Hematopoietic multipotent progenitor cell treated with erythropoietin and hydrocortisone succinate and interleukin-3 and kit ligand, for 8 days (in vitro differentiated cells): Measurements from ENCODE around the gene TYRP1.
"Not testable (repeated sequence)": the region's sequence is repeated elsewhere in the genome, so short reads cannot be mapped to it uniquely, and the experiment has no call there.

Experiments used
- DNase-seq: peaks from one replicate; pipeline ENCODE4 v3.0.0-alpha.2; 2015

The TYRP1 gene

GRCh38 chr9:12693141-12693540, at the start of gene TYRP1:
Gene TYRP1 (plus strand): TSS chr9:12693385. CDS start chr9:12693997, 612 bp downstream.
- no peak for DNase-seq

GRCh38 chr9:12643686-12644085, 49.5 kb upstream of the TYRP1 start:
- DNase-seq, result no peak

GRCh38 chr9:12648925-12649324, 44.3 kb upstream of the TYRP1 start:
- DNase-seq, result no peak

GRCh38 chr9:12651125-12651524, 42.1 kb upstream of the TYRP1 start:
- DNase-seq, result no peak

- no peak for DNase-seq
Observed at GRCh38 chr9:12652973-12653372, 40.2 kb upstream of the TYRP1 start.

- no peak for DNase-seq
Observed at GRCh38 chr9:12656803-12657202, 36.4 kb upstream of the TYRP1 start.

- DNase-seq, result no peak
Observed at GRCh38 chr9:12657233-12657632, 36.0 kb upstream of the TYRP1 start.

GRCh38 chr9:12657998-12658397, 35.2 kb upstream of the TYRP1 start:
- DNase-seq, result no peak

GRCh38 chr9:12658531-12659209, 34.5 kb upstream of the TYRP1 start:
- no peak for DNase-seq

GRCh38 chr9:12659220-12659619, 34.0 kb upstream of the TYRP1 start:
- no peak for DNase-seq

GRCh38 chr9:12666813-12667212, 26.4 kb upstream of the TYRP1 start:
- no peak for DNase-seq

GRCh38 chr9:12667892-12668291, 25.3 kb upstream of the TYRP1 start:
- DNase-seq, result no peak

- no peak for DNase-seq
Observed at GRCh38 chr9:12670006-12670405, 23.2 kb upstream of the TYRP1 start.

GRCh38 chr9:12674961-12675360, 18.2 kb upstream of the TYRP1 start:
- DNase-seq, result no peak

- DNase-seq, result not testable (repeated sequence)
Observed at GRCh38 chr9:12677462-12678126, 15.6 kb upstream of the TYRP1 start.

- no peak for DNase-seq
Observed at GRCh38 chr9:12680341-12680740, 12.8 kb upstream of the TYRP1 start.

GRCh38 chr9:12680757-12681156, 12.4 kb upstream of the TYRP1 start:
- no peak for DNase-seq

GRCh38 chr9:12681620-12682019, 11.6 kb upstream of the TYRP1 start:
- no peak for DNase-seq

- no peak for DNase-seq
Observed at GRCh38 chr9:12684974-12685373, 8.2 kb upstream of the TYRP1 start.

- DNase-seq, result no peak
Observed at GRCh38 chr9:12689233-12689632, 4.0 kb upstream of the TYRP1 start.

- DNase-seq, result no peak
Observed at GRCh38 chr9:12694013-12694412, 828 bp downstream of the TYRP1 start.

GRCh38 chr9:12695474-12695873, 2.3 kb downstream of the TYRP1 start:
- DNase-seq, result no peak

GRCh38 chr9:12696931-12697622, 3.9 kb downstream of the TYRP1 start:
- no peak for DNase-seq

GRCh38 chr9:12697719-12698118, 4.5 kb downstream of the TYRP1 start:
- DNase-seq, result peak; percentile 20
